IMR-90 (cell line): Measurements from ENCODE around the gene MLLT1. TPM values are rescaled to one million over a fixed set of nuclear protein-coding genes. Genes with fewer than 3 reads are reported as not detected.

ENCODE experiments used
- ATAC-seq: fragments of 200-7000 bp; cut with Tn5 transposase; 2 replicates; pipeline ENCODE4 v1.9.1; 2020; ENCODE audit warnings: low read depth, mild to moderate bottlenecking, moderate library complexity
- BruUV-seq: library from RNA; stranded (reverse); fragments of 400-500 nt; replicated peaks from 2 replicates; lab custom pipeline; 2021; lab: Mats Ljungman, UMichigan
- CTCF ChIA-PET: fragments of 300-600 bp; formaldehyde crosslinking; extraction: SDS; loops from one replicate; lab custom pipeline; 2021; ENCODE audit warnings: antibody characterized with exemption; lab: Yijun Ruan, JAX
- POLR2A ChIA-PET: fragments of 300-600 bp; sonication (Branson Sonifier 250); formaldehyde crosslinking; loops from one replicate; lab custom pipeline; 2022; ENCODE audit warnings: antibody characterized with exemption; ENCODE audit not compliant: unreplicated experiment; lab: Charles Lee
- DNase-seq: peaks from one replicate; pipeline ENCODE4 v3.0.0; 2013
- H2AFZ ChIP-seq: replicated peaks from 2 replicates; pipeline ENCODE3; 2013; ENCODE audit warnings: low read length, mild to moderate bottlenecking; ENCODE audit not compliant: poor library complexity
- H2AK5ac ChIP-seq: 2 replicates; pipeline ENCODE4 v1.6.1; 2013; ENCODE audit warnings: low read depth, low read length, inconsistent platforms
- H2AK9ac ChIP-seq: replicated peaks from 2 replicates; pipeline ENCODE3; 2013; ENCODE audit warnings: mild to moderate bottlenecking, low read depth, low read length, moderate library complexity; ENCODE audit not compliant: poor library complexity
- H2BK120ac ChIP-seq: 2 replicates; pipeline ENCODE4 v1.6.1; 2013; ENCODE audit warnings: low read depth, low read length, inconsistent platforms
- H2BK15ac ChIP-seq: 3 replicates; pipeline ENCODE4 v1.6.1; 2013; ENCODE audit warnings: low read depth, low read length, inconsistent platforms
- H2BK20ac ChIP-seq: 2 replicates; pipeline ENCODE4 v1.6.1; 2013; ENCODE audit warnings: low read depth, mild to moderate bottlenecking, inconsistent platforms, low read length, moderate library complexity
- H2BK5ac ChIP-seq: 2 replicates; pipeline ENCODE4 v1.6.1; 2013; ENCODE audit warnings: mild to moderate bottlenecking, low read depth, low read length, inconsistent platforms; ENCODE audit not compliant: poor library complexity, severe bottlenecking
- H3K14ac ChIP-seq: replicated peaks from 2 replicates; pipeline ENCODE4 v1.6.1; 2013; ENCODE audit warnings: low read depth, low read length, inconsistent platforms
- H3K18ac ChIP-seq: 2 replicates; pipeline ENCODE4 v1.6.1; 2013; ENCODE audit warnings: low read depth, low read length, control low read depth
- H3K23ac ChIP-seq: 2 replicates; pipeline ENCODE4 v1.6.1; 2013; ENCODE audit warnings: low read depth, low read length, inconsistent platforms
- H3K27ac ChIP-seq: 2 replicates; pipeline ENCODE4 v1.5.1; 2013; ENCODE audit warnings: mild to moderate bottlenecking, control low read depth, low read length; ENCODE audit not compliant: insufficient read depth
- H3K27me3 ChIP-seq: 2 replicates; pipeline ENCODE4 v1.6.1; 2013; ENCODE audit warnings: low read length; ENCODE audit not compliant: control insufficient read depth, insufficient read depth
- H3K36me3 ChIP-seq: 2 replicates; pipeline ENCODE4 v1.6.1; 2013; ENCODE audit warnings: low read length, mixed read lengths; ENCODE audit not compliant: control insufficient read depth, insufficient read depth
- H3K4ac ChIP-seq: 2 replicates; pipeline ENCODE4 v1.6.1; 2013; ENCODE audit warnings: low read depth, low read length, inconsistent platforms
- H3K4me1 ChIP-seq: 2 replicates; pipeline ENCODE4 v1.6.1; 2013; ENCODE audit warnings: low read length, mixed read lengths; ENCODE audit not compliant: control insufficient read depth, insufficient read depth
- H3K4me2 ChIP-seq: 2 replicates; pipeline ENCODE4 v1.6.1; 2013; ENCODE audit warnings: low read depth, mild to moderate bottlenecking, control low read depth, low read length, moderate library complexity
- H3K4me3 ChIP-seq: 2 replicates; pipeline ENCODE4 v1.5.1; 2013; ENCODE audit warnings: low read depth, mild to moderate bottlenecking, control low read depth, low read length, moderate library complexity; ENCODE audit not compliant: insufficient read depth
- H3K56ac ChIP-seq: 2 replicates; pipeline ENCODE4 v1.6.1; 2013; ENCODE audit warnings: low read length, inconsistent platforms; ENCODE audit not compliant: insufficient read depth; ENCODE audit errors: extremely low read depth
- H3K79me1 ChIP-seq, 2 experiments: 2 replicates each; pipeline ENCODE4 v1.6.1; 2013; ENCODE audit warnings: low read length in 2 of 2, inconsistent platforms in 1 of 2, low read depth in 1 of 2
- H3K9ac ChIP-seq: 2 replicates; pipeline ENCODE4 v1.6.1; 2013; ENCODE audit warnings: low read depth, low read length, control low read depth
- H3K9me1 ChIP-seq: 2 replicates; pipeline ENCODE4 v1.6.1; 2013; ENCODE audit warnings: low read length, inconsistent platforms; ENCODE audit not compliant: insufficient read depth
- H3K9me3 ChIP-seq: 2 replicates; pipeline ENCODE4 v1.6.1; 2013; ENCODE audit warnings: low read length; ENCODE audit not compliant: control insufficient read depth, insufficient read depth
- H4K20me1 ChIP-seq: 2 replicates; pipeline ENCODE4 v1.6.1; 2013; ENCODE audit warnings: low read length, inconsistent platforms; ENCODE audit not compliant: insufficient read depth
- H4K5ac ChIP-seq: 2 replicates; pipeline ENCODE4 v1.6.1; 2013; ENCODE audit warnings: mild to moderate bottlenecking, low read depth, low read length, control low read depth
- H4K8ac ChIP-seq, 2 experiments: 2 replicates each; pipeline ENCODE4 v1.6.1; 2013; ENCODE audit warnings: low read depth in 2 of 2, low read length in 2 of 2, control low read depth in 1 of 2, inconsistent platforms in 1 of 2
- H4K91ac ChIP-seq: 2 replicates; pipeline ENCODE4 v1.6.1; 2013; ENCODE audit warnings: low read depth, low read length, inconsistent platforms; ENCODE audit not compliant: insufficient read depth
- RAD21 ChIP-seq: IDR thresholded peaks from 2 replicates; pipeline ENCODE4 v1.6.1; 2012; ENCODE audit warnings: low read length, improper control_type of control experiment
- WGBS, 2 experiments: methylation state at CpG; one replicate each; pipeline versions ENCODE4 v1.1.5 to v1.1.7; 2013; ENCODE audit warnings: missing lambda C conversion rate in 2 of 2; ENCODE audit not compliant: insufficient read length in 1 of 2; ENCODE audit errors: extremely low coverage in 2 of 2; 5-methylcytosine and 5-hydroxymethylcytosine counted together
- dilution Hi-C: fragments of 300-500 bp; cut with HindIII; formaldehyde crosslinking; loops from one replicate; pipeline ENCODE4 v1.14.3; 2018; ENCODE audit warnings: low sequenced_read_pairs; ENCODE audit not compliant: unreplicated experiment
- in situ Hi-C: fragments of 300-500 bp; cut with MboI; formaldehyde crosslinking; loops from 3 replicates; pipeline ENCODE4 v1.14.3; 2019; ENCODE audit warnings: low sequenced_read_pairs, inconsistent platforms, mixed read lengths
- intact Hi-C: fragments of 100-400 bp; cut with micrococcal nuclease; formaldehyde crosslinking; loops from 2 replicates; pipeline ENCODE4 v1.10.0; 2022
- polyA plus RNA-seq, 3 experiments: library from polyadenylated mRNA; depleted of rRNA; stranded (reverse); fragments of >200 nt; gene quantifications; 2 replicates each; pipeline ENCODE4 v1.2.3, GENCODE V29; 2012; ENCODE audit warnings: low replicate concordance in 1 of 3
- total RNA-seq: library from RNA; depleted of rRNA; stranded (reverse); fragments of >200 nt; gene quantifications from 2 replicates; pipeline ENCODE4 v1.2.3, GENCODE V29; 2012

The MLLT1 gene
- total and polyA plus RNA-seq, 2 of the 4 experiments (the other 2 are of a cell fraction): 1.3 to 30.6 TPM

DNA sequence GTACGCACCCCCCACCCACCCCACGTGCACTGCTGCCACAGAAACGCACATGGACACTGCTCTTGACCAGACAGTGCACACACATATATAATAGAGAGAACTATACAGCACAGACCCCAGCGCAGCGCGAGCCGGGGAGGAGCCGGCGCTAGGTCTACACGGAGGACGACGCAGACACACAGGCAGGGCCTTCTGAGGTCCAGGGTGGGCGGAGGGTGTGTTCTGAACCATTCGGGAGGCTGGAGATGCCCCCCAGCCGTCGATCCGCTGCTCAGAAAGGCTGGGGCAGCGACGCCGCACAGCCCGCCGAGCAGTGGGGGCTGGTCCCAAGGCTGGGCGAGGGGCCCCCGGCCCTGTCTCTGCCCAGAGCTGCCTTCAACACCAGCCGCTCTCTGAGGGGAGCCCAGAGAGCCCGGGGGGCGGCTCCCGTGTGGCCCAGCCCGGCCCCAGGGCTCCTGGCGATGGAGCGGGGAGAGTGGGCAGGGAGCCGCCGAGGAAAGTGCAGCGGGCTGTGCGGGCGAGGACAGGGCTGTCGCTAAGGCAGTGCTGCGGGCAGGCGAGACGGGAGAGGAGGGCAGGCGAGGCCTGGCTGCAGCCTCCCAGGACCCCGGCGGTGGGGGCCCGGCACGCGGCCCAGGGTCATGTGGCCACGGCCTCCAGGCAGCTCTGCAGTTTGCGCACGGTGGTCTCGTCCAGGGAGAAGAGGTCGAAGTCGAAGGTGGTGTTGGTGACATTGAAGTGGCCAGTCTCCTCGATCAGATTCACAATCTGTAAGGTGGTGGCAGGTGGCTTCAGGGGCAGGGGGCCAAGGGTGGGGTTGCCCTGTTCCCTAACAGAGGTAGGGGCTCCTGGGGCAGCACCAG, 67.1 kb downstream of the MLLT1 start:
- intact Hi-C loops (no loop called here), in situ Hi-C loops (no loop called here), dilution Hi-C loops (no loop called here)
- Histone ChIP-seq H2BK20ac (no peak overlapping the region), H2BK15ac (no peak overlapping the region), H2AK5ac (no peak overlapping the region), H3K18ac (no peak overlapping the region), H4K20me1 (no peaks in the 10 kb centered on the region), H2BK5ac (no peak overlapping the region), H4K5ac (no peak overlapping the region), H4K8ac (no peak overlapping the region), H3K23ac (no peak overlapping the region), H2AK9ac (no peak overlapping the region), H4K91ac (no peak overlapping the region), H3K4me1 (no peaks in the 10 kb centered on the region; the same call in 1 of the 2 replicates), H2AFZ (no peak overlapping the region), H3K56ac (no peak overlapping the region), H3K14ac (no peak overlapping the region), H2BK120ac (no peak overlapping the region), H3K4me3 (no peak overlapping the region), H3K27ac (no peak overlapping the region), H3K9me1 (no peaks in the 10 kb centered on the region), H3K36me3 (peaks cover 23% of the 10 kb centered on the region), H3K27me3 (no peaks in the 10 kb centered on the region), H3K4me2 (no peak overlapping the region), H3K4ac (no peak overlapping the region), H3K9ac (no peak overlapping the region), H3K9me3 (no peaks in the 10 kb centered on the region), H3K79me1 (peaks cover 3 to 6% of the 10 kb centered on the region in 2 experiments; a peak in 3 of 4 replicates)
- WGBS, 2 experiments: 95% methylated on average over 31 of the region's 53 CpGs; no CpG with 5 or more reads in 1 of the 2 experiments
- no peak for TF ChIP-seq RAD21
- DNase-seq (no peak), ATAC-seq (no peak)
- BruUV-seq: no TSS peak
- POLR2A ChIA-PET: no interaction called here
- CTCF ChIA-PET: no interaction called here
